Stimulated activated CD4-positive, alpha-beta T cell treated with anti-CD3 and anti-CD28 coated beads, TNF-alpha, amount 100 ng/mL, for 1 hour (primary cell): ENCODE data around the gene VTN.
"Not testable (repeated sequence)": the region's sequence is repeated elsewhere in the genome, so short reads cannot be mapped to it uniquely, and the experiment has no call there.

Source experiments
- DNase-seq, 3 donors: peaks; one replicate each; pipeline ENCODE4 v3.0.0-alpha.2; 2020; ENCODE audit warnings: low read depth in 3 of 3, low spot score in 1 of 3

The VTN gene

GRCh38 chr17:28344011-28344410 is 26.1 kb downstream of the VTN start:
- no peak for DNase-seq

DNA sequence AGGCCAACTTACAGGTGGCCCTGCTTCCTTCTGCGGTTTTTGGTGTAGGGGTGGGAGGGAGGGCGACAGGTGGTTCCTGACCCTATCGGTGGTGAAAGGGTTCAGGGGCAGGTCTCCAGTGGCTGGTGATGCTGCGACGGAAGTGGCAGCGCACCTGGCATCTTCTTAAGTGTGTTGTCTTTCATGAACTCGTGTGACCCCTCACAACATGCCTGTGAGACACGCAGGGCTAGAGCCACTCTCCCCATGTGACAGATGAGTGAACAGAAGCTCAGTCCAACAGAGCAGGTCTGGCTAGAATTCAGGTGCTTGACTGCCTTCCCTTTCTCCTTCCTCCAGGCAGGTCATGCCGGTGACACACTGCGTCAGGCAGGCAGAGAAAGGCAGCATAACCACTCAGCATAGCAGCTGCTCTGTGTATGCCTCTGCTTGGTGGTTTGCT is 26.6 kb downstream of the VTN start:
- no peak for DNase-seq

DNA sequence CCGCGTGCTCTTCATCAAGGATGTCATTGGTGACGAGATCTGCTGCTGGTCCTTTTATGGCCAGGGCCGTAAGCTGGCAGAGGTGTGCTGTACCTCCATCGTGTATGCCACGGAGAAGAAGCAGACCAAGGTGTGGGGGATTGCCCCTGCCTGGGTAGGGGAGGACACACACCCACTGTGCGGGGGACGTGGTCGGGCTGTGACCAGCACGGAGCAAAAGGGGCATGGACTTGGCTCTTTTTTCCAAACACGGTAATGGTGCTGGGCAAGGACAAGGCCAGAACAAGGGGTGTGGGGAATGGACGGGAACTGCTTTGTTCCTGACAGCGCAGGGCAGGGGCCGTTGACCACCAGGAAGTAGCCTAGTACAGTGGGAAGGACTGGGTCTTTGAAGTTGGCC is 27.8 kb downstream of the VTN start:
- DNase-seq: no peak

DNA sequence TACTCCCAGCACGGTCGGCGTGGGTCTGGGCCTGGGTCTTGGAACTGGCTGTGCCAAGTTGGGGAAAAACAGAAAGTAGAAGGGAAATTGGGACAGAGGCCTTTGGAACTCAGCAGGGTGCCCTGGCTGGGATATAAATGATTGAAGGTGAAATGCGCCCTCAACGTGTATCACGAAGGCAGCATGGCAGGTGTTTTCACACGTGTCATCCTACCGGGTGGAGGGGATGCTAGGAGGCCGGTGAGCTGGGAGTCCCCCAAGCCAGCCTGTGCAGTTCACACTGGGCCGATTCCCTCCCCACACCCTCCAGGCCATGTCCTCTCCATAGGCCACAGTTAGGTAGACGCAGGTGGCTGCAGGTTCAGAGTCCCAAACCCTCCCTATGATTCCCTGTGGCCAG is 28.6 kb downstream of the VTN start:
- no peak for DNase-seq

DNA sequence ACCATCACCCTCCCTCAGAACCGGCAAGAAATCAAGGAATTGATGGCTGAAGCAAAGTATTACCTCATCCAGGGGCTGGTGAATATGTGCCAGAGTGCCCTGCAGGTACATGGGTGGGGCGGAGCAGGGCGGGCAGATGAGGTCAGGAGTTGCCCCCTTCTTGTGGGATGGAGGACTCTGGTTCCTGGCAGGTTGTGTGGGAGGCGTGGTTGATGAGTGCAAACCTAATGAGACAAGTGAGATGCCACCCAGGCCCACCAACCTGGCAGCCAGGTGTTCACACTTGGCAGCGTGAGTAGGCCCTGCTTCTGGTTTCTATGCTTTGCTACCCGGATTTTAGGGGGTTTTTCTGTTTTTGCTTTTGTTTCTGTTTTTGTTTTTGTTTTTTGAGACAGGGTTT is 29.7 kb downstream of the VTN start:
- DNase-seq: no peak

- DNase-seq: no peak
Observed at GRCh38 chr17:28339431-28339830, 30.7 kb downstream of the VTN start.

GRCh38 chr17:28338769-28339212 is 31.3 kb downstream of the VTN start:
- DNase-seq: not testable (repeated sequence)

DNA sequence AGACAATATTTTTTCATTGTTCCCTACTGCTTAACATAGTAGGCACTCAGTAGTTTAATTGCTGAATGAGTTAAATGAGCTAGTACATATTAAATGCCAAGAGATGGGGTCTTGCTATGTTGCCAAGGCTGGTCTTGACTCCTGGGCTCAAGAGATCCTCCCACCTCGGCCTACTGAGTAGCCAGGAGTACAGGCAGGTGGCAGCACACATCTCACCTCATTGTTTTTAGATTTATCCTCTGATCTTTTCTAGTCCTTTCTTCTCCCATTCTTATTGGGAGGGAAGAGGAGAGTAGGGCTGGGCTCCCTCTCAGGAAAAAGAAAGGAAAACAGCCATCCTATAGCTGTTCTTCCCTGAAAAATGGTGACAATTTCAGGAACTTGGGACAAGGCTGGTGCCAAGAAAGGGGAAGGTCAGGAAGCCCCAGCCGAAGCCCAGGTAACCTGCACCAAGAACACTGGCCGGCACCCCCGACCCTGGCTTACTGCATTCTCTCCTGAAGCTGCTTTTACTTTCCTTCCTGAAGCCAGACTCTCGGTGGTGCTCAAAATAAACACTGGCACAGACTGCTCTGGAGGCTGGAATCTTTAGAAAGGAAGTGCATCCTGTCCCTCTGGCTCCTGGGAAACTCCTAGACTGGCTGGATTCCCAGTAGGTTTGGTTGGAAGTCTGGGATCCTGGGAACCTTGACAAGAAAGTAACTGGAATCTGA is 31.9 kb downstream of the VTN start:
- DNase-seq: no peak

DNA sequence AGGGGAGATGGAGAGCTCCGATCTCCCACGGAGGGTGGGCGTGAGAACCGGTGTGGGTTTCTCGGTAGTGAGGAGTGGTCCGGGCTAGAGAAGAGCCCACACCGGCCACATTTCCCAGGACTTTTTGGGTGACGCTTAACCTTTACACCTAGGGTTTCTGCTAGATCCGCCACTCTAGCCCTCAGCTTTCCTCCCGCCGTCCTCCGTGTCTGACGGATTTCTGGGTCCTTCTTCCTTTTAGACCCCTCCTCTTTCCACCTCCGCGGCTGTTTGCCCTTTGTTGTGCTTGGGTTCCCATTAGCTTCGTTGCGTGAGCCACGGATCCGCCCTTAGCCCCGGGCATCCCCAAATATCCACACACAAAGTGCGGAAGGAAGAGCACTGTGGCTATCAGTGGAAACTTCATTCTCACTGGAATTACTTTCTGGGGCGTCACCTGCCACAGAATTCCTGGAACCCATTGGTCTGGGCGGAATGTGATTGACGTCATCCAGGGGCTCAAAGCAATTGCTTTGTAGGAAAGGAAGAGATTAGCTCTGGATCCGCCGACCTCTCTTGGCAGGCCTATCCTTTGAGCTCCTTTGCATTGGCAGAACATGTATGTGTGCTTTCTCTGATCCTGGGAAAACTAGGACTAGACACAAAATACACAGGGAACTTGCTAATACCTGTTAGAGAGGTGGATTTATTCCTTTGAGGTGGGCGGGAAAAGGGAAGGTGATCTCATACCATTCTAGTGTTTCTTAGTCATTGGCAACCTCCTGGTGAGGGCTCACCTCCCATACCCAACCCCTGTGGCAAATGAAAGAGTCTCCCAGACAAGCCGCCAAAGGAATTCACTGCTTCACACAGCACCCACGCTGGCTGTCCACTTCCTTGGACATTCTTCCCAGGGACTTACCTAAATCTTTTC is 33.9 kb downstream of the VTN start:
- no peak for DNase-seq

DNA sequence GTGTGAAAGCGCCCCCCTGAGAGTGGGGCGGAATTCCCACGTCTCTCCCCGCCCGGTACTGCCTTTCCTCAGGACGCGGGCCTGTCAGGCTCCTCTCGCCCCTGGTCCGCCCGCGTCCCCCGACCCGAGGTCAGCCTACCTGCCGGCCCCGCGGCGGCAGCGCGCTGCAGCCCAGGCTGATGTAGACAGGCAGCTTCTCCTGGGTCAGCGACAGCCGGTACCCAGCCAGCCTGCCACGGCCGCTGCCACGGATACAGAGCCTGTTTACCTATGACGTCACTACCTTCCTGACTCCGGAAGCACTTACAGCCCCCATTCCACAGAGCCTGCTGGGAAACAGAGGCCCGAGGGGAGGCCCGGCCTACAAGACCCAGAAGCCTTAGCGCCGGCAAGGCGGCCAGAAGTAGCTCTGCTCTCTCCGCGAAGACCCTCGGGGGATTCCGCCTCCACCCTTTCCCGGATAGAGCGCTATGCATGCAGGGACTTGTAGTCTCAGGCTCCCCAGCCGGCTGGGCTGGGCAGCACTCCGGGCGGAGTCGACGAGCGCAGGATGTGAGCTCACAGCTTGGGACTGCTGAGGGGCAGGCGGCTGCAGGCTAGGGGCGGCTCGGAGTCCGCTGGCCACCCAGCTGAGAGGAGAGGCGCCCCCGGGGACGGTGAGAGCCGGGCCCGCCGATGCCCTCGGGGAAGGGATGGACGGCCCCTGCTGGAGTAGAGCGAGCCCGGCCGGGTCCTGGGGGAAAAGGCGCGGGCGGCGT is 34.7 kb downstream of the VTN start, which contains the start of the genes IFT20 and TNFAIP1:
IFT20 (minus strand) TSS at position 272 of the 758 bp plus-strand sequence. CDS start 3,487 bp downstream, outside the sequence.
TNFAIP1 (plus strand) TSS at position 561 of the 758 bp plus-strand sequence. CDS start 3,761 bp downstream, outside the sequence.
- DNase-seq: peak; percentile 85 to 96 (median 95)

- no peak for DNase-seq
Observed at GRCh38 chr17:28334666-28335200, 35.4 kb downstream of the VTN start.

GRCh38 chr17:28334171-28334570 is 35.9 kb downstream of the VTN start:
- no peak for DNase-seq

DNA sequence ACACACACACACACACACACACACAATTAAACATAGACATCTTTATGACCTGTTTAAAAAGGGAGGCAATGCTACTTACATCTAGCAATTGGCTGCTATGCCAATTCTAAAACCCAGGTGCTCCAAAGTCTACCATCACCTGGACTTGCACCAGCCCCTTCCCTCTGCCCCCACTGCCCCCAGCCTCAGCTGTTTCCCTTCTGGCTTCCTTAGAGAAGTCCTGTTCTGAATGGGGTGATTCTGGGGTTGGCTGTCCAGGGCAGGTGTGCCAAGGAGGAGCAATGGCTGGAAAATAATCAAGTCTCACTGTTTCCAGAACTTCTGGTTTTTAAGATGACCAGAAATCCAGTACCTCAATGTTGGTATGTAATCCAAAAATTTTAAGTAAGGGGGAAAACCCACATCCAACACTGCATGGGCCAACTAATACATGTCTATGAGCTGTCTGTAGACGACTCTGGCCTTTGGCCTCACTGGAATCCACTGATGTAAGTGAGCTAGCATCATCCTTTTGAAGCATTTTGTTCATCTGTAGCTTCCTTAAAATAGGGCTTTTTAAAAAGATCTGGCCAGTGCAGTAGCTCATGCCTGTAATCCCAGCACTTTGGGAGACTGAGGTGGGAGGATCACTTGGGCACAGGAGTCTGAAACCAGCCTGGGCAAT is 36.9 kb downstream of the VTN start:
- DNase-seq: no peak

DNA sequence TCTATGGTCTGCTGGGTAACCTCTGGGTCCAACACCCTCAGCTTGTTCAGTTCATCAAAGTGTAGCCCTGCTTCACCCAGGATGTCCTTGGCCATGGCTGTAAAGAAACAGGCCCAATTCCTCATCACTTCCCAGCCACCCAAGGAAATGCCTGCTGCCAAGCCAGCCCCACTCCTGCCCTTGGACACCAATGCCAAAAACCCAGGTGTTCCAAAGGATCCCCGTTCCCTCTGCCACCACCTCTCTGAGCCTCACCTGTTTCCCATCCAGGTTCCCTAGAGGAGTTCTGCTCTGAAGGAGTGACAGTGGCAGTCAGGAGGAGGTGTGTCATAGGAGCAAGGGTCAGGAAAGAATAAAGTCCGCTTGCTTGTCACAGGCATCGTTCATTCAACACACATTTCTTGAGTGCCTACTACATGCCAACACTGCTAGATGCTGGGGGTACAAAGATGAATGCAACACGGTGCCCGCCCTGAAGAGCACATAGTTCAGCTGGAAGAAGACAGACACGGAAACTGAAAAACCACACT is 38.2 kb downstream of the VTN start:
- DNase-seq: no peak

GRCh38 chr17:28330671-28331070 is 39.4 kb downstream of the VTN start:
- DNase-seq: no peak

GRCh38 chr17:28328325-28328724 is 41.8 kb downstream of the VTN start:
- no peak for DNase-seq

DNA sequence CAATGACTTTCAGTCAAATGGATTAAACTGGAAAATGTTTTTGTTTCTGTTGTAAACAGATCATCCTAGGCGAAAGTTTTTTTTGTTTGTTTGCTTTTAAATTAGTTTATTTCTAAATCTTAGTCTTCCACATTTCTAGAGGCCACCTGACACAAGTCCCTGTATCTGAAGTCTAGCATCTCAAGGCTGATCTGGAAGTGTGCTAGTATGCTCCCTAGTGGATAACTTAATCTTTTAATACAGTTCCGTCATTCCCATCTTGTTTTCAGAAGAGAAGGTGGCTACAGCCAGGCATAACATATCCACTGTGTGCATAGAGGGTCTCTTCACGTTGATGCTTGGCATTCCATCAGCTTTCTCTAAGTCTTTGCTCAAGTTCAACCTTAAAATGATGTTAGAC is 42.4 kb downstream of the VTN start:
- DNase-seq: no peak

DNA sequence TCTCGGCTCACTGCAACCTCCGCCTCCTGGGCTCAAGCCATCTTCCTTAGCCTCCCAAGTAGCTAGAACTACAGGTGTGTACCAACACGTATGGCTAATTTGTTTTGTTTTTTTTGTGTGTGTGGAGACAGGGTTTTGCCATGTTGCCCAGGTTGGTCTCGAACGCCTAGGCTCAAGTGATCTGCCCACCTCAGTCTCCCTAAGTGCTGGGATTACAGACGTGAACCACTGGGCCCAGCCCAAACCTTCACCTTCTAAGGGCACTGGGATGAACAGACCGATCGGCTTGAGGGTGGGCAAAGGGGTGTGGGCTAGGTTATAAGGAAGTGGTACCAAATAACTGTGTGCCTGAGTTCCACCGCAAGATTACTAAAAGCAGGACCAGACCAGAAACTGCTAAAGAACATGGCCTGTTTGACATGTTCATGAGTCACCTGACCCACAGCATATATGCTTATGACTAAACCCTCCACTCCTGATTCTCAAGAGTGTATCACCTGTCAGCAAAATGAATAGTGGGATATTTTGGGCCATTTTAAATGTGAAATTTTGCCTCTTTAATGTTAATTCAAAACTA is 43.0 kb downstream of the VTN start:
- no peak for DNase-seq

GRCh38 chr17:28326114-28326513 is 44.0 kb downstream of the VTN start:
- DNase-seq: no peak

DNA sequence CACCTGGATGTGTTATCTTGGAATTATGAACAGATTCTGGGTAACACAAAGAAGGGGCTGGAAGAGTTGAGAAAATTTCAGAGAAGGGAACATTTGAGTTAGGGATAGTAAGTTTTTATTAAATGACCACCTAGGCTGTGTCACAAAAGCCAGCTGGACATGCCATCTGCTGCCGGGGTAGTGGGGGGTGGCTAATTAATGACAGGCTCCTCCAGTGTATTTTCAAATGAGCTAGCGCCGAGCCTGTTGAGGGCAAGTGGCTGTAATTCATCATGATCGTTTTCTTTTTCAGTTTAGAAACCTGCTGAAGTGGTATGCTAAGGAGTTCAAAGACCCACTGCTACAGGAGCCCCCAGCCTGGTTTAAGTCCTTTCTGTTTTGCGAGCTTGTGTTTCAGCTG is 44.9 kb downstream of the VTN start:
- DNase-seq: no peak
